Erythroblast (primary cell): ENCODE results near the gene PANK3.

Experiments used
- GATA1 ChIP-seq: IDR thresholded peaks from 2 replicates; pipeline ENCODE4 v1.6.1; 2011; ENCODE audit warnings: low read depth, mild to moderate bottlenecking, control low read depth, low read length, moderate library complexity
- POLR2A ChIP-seq: IDR thresholded peaks from 2 replicates; pipeline ENCODE4 v1.6.1; 2011; ENCODE audit warnings: mild to moderate bottlenecking, low read length

- TF ChIP-seq POLR2A (no peak), GATA1 (no peak)
Measured at GRCh38 chr5:168620807-168621206, 41.6 kb upstream of the PANK3 start.
